ENCODE data around the gene GMPPA. TPM values are rescaled to one million over a fixed set of nuclear protein-coding genes. Genes with fewer than 3 reads are reported as not detected.

GMPPA gene
- total and polyA plus RNA-seq, 9 of the 15 experiments (the other 6 are each of a cell fraction or from before 2014, with no cell fraction given) = 7.0 to 101 (median 66.7) TPM

DNA sequence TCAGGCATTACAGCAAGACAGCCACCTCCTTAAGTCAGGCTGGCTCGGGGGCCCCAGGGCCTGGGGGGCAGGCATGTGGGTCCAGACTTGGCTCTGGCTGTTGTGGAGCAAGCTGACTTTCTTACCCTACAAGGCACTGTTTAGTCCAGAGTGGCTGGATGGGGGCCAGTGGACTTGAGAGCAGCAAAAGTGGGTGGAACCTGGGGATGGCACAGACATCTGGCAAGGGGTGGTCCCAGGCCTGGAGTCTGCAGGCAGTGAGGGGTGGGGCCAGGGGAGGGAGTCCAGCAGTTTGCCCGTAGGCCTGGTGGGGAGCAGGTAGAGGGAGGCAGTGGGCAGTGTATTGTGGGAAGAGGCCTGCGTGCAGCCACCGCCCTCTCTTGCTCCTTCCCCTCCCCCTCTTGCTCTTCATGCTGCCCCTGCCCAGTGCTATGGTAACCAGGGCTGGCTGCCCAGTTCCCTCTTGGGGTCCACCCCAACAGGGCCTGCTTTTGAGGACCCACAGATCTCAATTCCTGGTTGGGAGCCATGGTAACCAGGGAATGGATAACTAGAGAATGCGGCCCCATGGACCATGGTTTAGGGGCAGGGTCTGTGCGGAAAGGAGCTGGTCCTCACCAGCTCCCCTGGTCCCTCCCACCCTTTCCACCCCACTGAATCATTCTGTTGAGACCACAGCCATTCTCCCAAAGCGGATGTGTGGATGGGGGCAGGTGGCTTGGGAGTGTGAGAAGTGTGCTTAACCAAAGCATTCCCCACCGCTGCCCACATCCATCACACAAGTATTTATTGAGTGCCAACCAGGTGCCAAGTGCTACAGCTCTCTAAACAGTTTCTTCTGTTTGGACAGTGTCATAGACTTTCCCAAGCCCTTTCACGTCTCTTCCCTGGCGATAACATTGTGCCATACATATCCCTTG is 44.8 kb upstream of the GMPPA start (continued):
- TF ChIP-seq ZC3H11A (IDR thresholded peaks at IDR 0.05; ENCODE audit: low read depth, low read length) = no peak
- no peak for TF ChIP-seq ELF1 (tag; IDR thresholded peaks at IDR 0.05)
- TF ChIP-seq, protein P1, sequence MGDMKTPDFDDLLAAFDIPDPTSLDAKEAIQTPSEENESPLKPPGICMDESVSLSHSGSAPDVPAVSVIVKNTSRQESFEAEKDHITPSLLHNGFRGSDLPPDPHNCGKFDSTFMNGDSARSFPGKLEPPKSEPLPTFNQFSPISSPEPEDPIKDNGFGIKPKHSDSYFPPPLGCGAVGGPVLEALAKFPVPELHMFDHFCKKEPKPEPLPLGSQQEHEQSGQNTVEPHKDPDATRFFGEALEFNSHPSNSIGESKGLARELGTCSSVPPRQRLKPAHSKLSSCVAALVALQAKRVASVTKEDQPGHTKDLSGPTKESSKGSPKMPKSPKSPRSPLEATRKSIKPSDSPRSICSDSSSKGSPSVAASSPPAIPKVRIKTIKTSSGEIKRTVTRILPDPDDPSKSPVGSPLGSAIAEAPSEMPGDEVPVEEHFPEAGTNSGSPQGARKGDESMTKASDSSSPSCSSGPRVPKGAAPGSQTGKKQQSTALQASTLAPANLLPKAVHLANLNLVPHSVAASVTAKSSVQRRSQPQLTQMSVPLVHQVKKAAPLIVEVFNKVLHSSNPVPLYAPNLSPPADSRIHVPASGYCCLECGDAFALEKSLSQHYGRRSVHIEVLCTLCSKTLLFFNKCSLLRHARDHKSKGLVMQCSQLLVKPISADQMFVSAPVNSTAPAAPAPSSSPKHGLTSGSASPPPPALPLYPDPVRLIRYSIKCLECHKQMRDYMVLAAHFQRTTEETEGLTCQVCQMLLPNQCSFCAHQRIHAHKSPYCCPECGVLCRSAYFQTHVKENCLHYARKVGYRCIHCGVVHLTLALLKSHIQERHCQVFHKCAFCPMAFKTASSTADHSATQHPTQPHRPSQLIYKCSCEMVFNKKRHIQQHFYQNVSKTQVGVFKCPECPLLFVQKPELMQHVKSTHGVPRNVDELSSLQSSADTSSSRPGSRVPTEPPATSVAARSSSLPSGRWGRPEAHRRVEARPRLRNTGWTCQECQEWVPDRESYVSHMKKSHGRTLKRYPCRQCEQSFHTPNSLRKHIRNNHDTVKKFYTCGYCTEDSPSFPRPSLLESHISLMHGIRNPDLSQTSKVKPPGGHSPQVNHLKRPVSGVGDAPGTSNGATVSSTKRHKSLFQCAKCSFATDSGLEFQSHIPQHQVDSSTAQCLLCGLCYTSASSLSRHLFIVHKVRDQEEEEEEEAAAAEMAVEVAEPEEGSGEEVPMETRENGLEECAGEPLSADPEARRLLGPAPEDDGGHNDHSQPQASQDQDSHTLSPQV (IDR thresholded peaks at IDR 0.05) = no peak

DNA sequence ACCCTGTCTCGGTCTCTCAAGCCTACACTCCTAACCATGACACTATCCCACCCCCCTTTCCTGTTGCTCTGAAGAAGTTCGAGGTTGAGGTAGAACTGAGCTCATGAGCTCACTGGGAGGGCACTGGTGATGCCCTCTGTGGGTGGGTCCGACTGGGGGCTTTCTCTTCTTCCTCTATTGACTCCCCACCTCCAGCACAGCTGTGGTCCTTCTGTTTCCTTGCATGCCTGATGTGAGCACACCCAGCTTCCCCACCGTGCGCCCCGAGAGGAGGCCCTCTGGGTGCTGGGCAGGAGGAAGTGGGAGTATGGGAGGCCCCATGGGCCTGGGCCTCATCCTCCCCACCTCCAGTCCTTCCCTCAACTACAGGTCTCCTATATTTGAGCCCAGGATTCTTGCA is 43.1 kb upstream of the GMPPA start:
- no peak for DNase-seq (ENCODE audit: extremely low read depth in 1 of 4, low spot score in 3 of 4)
- 49% methylated on average over 3 of the region's 6 CpGs for WGBS (ENCODE audit: insufficient coverage, low coverage, missing lambda C conversion rate)
- H3K79me2 ChIP-seq (ENCODE audit: control insufficient read depth, insufficient read depth, low read length) = no peaks in the 10 kb centered on the region
- in situ Hi-C loops (cut with MboI) = no loop called here
- FAIRE-seq = no peak
- H3K4me1 ChIP-seq (replicated peaks in 1 of 2; ENCODE audit: control insufficient read depth in 2 of 2, insufficient read depth in 2 of 2, low read length in 2 of 2) = peaks cover 24 to 31% of the 10 kb centered on the region in 2 experiments
- no peaks in the 10 kb centered on the region for H3K9me3 ChIP-seq (replicated peaks; ENCODE audit: control insufficient read depth, insufficient read depth, low read depth, low read length)
- no peak overlapping the region for H3K9ac ChIP-seq (ENCODE audit: insufficient read depth in 1 of 2, low read depth in 2 of 2, low read length in 2 of 2)
- no peak for TF ChIP-seq HSF4 (CRISPR knock-in tag; IDR thresholded peaks at IDR 0.05; ENCODE audit: borderline replicate concordance)
- TF ChIP-seq ASH1L (IDR thresholded peaks at IDR 0.05; ENCODE audit: borderline replicate concordance, low read depth, partially characterized antibody) = no peak
- no peaks in the 10 kb centered on the region for H3K27me3 ChIP-seq (ENCODE audit: control insufficient read depth in 2 of 2, insufficient read depth in 2 of 2, low read length in 2 of 2)
- H3K27ac ChIP-seq (ENCODE audit: extremely low read depth, low read depth, low read length) = no peak overlapping the region
- H4K20me1 ChIP-seq (replicated peaks; ENCODE audit: control insufficient read depth, insufficient read depth, low read length) = no peaks in the 10 kb centered on the region
- H3K36me3 ChIP-seq (ENCODE audit: control insufficient read depth, insufficient read depth, low read length) = no peaks in the 10 kb centered on the region
- no TSS peak for BruUV-seq (replicated peaks)
- H3K4me3 ChIP-seq = no peak overlapping the region
- ChIA-PET POLR2A (interaction anchor here (0.8 kb wide), 1 partner anchor 17 kb away, joined by 3 read pairs; no protein-coding TSS in a partner anchor), CTCF (ENCODE audit: low intra/inter-chr PET ratio) (no interaction called here)
- intact Hi-C loops (cut with micrococcal nuclease) = no loop called here
- H3K9me1 ChIP-seq (ENCODE audit: control insufficient read depth, insufficient read depth, low read length) = no peaks in the 10 kb centered on the region
- no peak overlapping the region for H2AFZ ChIP-seq (ENCODE audit: low read depth, low read length)
- ATAC-seq = no peak
- no peak overlapping the region for H3K4me2 ChIP-seq (ENCODE audit: insufficient read depth, low read length)

All from K562 (cell line).